K562 (cell line): Measurements from ENCODE around the gene SETD1B. TPM values are rescaled to one million over a fixed set of nuclear protein-coding genes. Genes with fewer than 3 reads are reported as not detected.

Source experiments
- CLOCK ChIP-seq: fragments of 250-450 bp; sonication (Bioruptor Pico); IDR thresholded peaks from 2 replicates; pipeline ENCODE4 v1.4.0; 2020; ENCODE audit warnings: mild to moderate bottlenecking, moderate library complexity, borderline replicate concordance
- DDX20 ChIP-seq: fragments of 450-650 bp; IDR thresholded peaks from 2 replicates; pipeline ENCODE4 v1.6.1; 2016; ENCODE audit warnings: missing genetic modification characterization, low read depth, mild to moderate bottlenecking, missing compliant biosample characterization, moderate library complexity
- ESRRA ChIP-seq: fragments of 450-650 bp; IDR thresholded peaks from 2 replicates; pipeline ENCODE4 v1.6.1; 2014; ENCODE audit warnings: low read depth, mild to moderate bottlenecking, moderate library complexity, borderline replicate concordance
- ETV5 ChIP-seq: sonication (generic); formaldehyde crosslinking; IDR thresholded peaks from 2 replicates; pipeline ENCODE4 v1.4.0; 2020; ENCODE audit warnings: low read depth, mild to moderate bottlenecking, missing genetic modification reagents
- HDAC6 ChIP-seq: IDR thresholded peaks from 2 replicates; pipeline ENCODE4 v1.6.1; 2012; ENCODE audit warnings: low read depth, mild to moderate bottlenecking, control low read depth, inconsistent platforms, low read length, moderate library complexity
- HMG20B ChIP-seq: fragments of 250-450 bp; sonication (Bioruptor Pico); IDR thresholded peaks from 2 replicates; pipeline ENCODE4 v1.5.0; 2021; ENCODE audit warnings: mild to moderate bottlenecking
- MCM5 ChIP-seq: fragments of 450-650 bp; IDR thresholded peaks from 2 replicates; pipeline ENCODE4 v1.6.1; 2016; ENCODE audit warnings: low read depth
- MLLT1 ChIP-seq, 2 experiments: fragments of 450-650 bp; IDR thresholded peaks; 2 replicates each; pipeline ENCODE4 v1.6.1; 2016
- PRPF4 ChIP-seq: fragments of 200-400 bp; formaldehyde crosslinking; IDR thresholded peaks from one replicate; pipeline ENCODE4 v1.6.1; 2017; ENCODE audit warnings: low read length, low read depth, mild to moderate bottlenecking; ENCODE audit not compliant: insufficient read depth, poor library complexity, severe bottlenecking
- RNF219 ChIP-seq: fragments of 250-450 bp; sonication (Bioruptor Pico); IDR thresholded peaks from 2 replicates; pipeline ENCODE4 v1.5.0; 2022; ENCODE audit warnings: mild to moderate bottlenecking
- TFAM ChIP-seq: fragments of 250-450 bp; sonication (Bioruptor Pico); conservative IDR thresholded peaks from 2 replicates; pipeline ENCODE4 v1.5.0; 2021; ENCODE audit warnings: mild to moderate bottlenecking, moderate library complexity
- TSC22D4 ChIP-seq: fragments of 450-650 bp; IDR thresholded peaks from 2 replicates; pipeline ENCODE4 v1.6.1; 2016; ENCODE audit warnings: missing genetic modification characterization, missing biosample characterization, control low read depth
- ZBTB43 ChIP-seq: sonication (generic); formaldehyde crosslinking; IDR thresholded peaks from 2 replicates; pipeline ENCODE4 v1.8.0; 2023; ENCODE audit warnings: mild to moderate bottlenecking, missing genetic modification reagents
- ZBTB49 ChIP-seq: sonication (generic); formaldehyde crosslinking; IDR thresholded peaks from 2 replicates; pipeline ENCODE4 v1.8.0; 2022; ENCODE audit warnings: missing genetic modification reagents, mild to moderate bottlenecking, borderline replicate concordance
- ZEB2 ChIP-seq: fragments of 450-650 bp; IDR thresholded peaks from 2 replicates; pipeline ENCODE4 v1.6.1; 2016
- ZFPM2 ChIP-seq: fragments of 250-450 bp; sonication (Bioruptor Pico); IDR thresholded peaks from 2 replicates; pipeline ENCODE4 v1.5.1; 2022; ENCODE audit warnings: mild to moderate bottlenecking
- ZNF57 ChIP-seq: fragments of 450-650 bp; formaldehyde crosslinking; IDR thresholded peaks from 2 replicates; pipeline ENCODE4 v1.4.0; 2020; ENCODE audit warnings: mild to moderate bottlenecking, moderate library complexity
- ZNF766 ChIP-seq: fragments of 200-800 bp; sonication (Bioruptor generic); conservative IDR thresholded peaks from 2 replicates; pipeline ENCODE4 v1.6.1; 2016; ENCODE audit warnings: missing genetic modification characterization, missing compliant biosample characterization
- polyA plus RNA-seq, 8 experiments: library from polyadenylated mRNA; depleted of rRNA in 4 of 8; stranded (reverse) in 5 of 8; unstranded in 3 of 8; fragments of >200 nt; fragmentation: Nextera tagmentation in 2 of 8; fragmentation: Illumina TruSeq in 1 of 8; extraction: Ambion mirVana in 2 of 8; extraction: Trizol in 1 of 8; gene quantifications; 2 replicates each; pipeline versions ENCODE4 v1.2.1 to v1.2.3, GENCODE V29; 2011 to 2014; ENCODE audit warnings: inconsistent platforms in 1 of 8, missing spikeins in 1 of 8
- total RNA-seq, 7 experiments: library from RNA; depleted of rRNA in 6 of 7; stranded (reverse); fragments of >200 nt in 6 of 7; fragmentation: Illumina TruSeq in 2 of 7; extraction: Trizol in 2 of 7; gene quantifications; 2 replicates each; pipeline versions ENCODE4 v1.2.1 to v1.2.3, GENCODE V29; 2011 to 2021; ENCODE audit warnings: low replicate concordance in 1 of 7

SETD1B gene
- total and polyA plus RNA-seq, 9 of the 15 experiments (the other 6 are each of a cell fraction or from before 2014, with no cell fraction given), result 0.48 to 26.6 (median 2.3) TPM

- TF ChIP-seq MCM5 (no peak), RNF219 (CRISPR knock-in tag) (no peak), ETV5 (CRISPR knock-in tag) (peak; percentile 99), TFAM (CRISPR knock-in tag) (no peak), ZNF57 (no peak), ZBTB49 (CRISPR knock-in tag) (0 out of 2 replicates have a peak, but pooled peaks have one; percentile 62), CLOCK (CRISPR knock-in tag) (no peak), ZEB2 (no peak), ZNF766 (no peak; the same call in 1 of the 2 replicates), TSC22D4 (no peak), ZBTB43 (CRISPR knock-in tag) (peak; percentile 88; the same call in 1 of the 2 replicates), MLLT1 (IDR thresholded peaks at IDR 0.05) (peak; percentile 36 to 91; a peak in 3 of 4 replicates), ZFPM2 (CRISPR knock-in tag) (no peak), ESRRA (peak; percentile 76), HMG20B (CRISPR knock-in tag) (no peak), DDX20 (tag) (no peak), PRPF4 (no peak), HDAC6 (no peak)
These were observed 9.8 kb upstream of the SETD1B start (continued) for GRCh38 chr12:121793838-121794533.
